Measurements from ENCODE around the gene ZNF91.
"Not testable (repeated sequence)": the region's sequence is repeated elsewhere in the genome, so short reads cannot be mapped to it uniquely, and the experiment has no call there.

ZNF91 gene

DNA sequence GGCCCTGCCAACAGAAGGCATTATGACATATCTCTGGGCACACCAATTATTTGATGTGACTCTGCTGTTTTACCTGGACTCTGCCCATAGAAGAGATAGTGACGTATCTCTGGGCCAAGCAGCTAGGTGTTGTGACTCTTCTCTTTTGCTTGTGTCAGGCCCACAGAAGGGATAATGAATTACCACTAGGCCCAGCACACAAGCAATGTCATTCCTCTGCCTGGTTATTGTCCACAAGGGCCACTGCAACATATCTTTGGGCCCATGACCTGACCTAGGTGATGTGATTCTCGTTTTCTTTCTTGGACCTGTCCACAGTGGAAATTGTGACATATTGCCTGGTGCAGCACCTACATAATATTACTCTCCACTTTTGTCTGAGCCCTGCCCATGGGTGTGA lies 80.0 kb downstream of the ZNF91 start:
- DNase-seq = no peak

- no peak for DNase-seq
Observed at GRCh38 chr19:23314505-23315251, 80.6 kb downstream of the ZNF91 start.

- DNase-seq = no peak
Observed at GRCh38 chr19:23313196-23313595, 82.1 kb downstream of the ZNF91 start.

DNA sequence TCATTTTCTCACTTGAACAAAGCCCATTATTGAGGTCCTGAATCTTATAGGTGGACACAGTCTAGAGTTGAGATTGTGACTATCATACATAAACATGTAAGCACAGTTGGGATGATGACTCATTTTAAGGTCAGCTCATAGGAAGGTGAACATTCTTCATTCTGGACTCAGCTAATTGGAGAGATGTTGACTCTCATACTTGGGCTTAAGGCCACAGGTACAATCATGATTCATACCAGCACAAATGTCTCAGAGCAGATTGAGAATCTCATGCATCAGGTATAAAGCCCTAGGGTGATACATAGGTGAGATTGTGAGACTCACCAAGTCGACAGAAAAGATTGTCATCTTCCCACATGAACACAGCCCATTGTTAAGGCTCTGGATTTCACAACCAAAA lies 82.8 kb downstream of the ZNF91 start:
- no peak for DNase-seq

DNA sequence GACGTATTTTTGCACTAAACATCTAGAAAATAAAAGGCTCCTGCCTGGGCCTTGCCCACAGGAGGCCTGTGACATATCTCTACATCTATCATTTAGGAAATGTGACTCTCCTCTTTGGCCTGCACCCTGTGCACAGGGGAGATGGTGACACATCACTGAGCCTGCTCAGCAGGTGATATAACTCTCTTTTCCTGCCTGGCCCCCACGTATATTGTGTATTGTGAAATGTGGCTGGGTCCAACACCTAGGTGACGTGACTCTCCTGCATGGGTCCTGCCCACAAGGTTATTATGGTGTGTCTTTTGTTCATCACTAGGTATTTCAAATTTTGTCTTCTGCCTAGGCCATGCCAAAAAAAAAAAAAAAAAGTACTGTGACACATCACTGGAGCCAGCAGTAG lies 83.7 kb downstream of the ZNF91 start:
- DNase-seq = no peak

DNA sequence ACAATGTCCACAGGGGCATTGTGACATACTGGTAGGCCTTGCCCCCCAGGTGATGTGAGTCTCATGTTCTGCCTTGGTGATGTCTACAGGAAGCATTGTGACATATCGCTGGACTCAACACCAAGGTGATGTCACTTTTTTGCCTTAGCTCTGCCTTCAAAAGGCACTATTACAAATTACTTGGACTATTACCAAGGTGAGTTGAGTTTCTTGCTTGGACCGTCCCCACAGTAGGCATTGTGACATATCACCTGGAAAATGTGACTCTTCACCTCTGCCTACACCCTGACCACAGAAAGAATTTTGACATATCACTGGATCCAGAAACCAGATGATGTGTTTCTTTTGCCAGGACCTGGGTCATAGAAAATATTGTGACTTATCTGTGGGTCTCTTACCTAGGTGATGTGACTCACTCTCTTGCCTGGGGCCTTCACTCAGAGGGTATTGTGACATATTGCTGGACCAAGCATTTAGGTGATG lies 84.5 kb downstream of the ZNF91 start:
- no peak for DNase-seq

DNA sequence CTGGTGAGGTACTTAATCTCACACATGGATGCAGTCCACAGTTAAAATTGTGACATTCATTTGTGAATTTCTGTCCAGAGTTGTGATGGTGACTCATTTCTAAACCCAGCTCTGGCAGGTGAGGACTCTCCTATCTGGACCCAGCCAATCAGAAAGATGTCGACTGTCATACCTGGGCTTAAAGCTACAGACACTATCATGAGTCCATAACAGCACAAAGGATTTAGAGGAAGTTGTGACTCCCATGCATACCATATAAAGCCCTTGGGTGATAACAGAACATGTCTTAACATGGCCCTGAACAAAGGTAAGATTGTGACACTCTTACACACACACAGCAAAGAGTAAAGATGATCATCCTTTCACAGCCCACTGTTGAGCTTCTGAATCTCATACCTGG lies 85.3 kb downstream of the ZNF91 start:
- DNase-seq = no peak

GRCh38 chr19:23305555-23305954 lies 89.7 kb downstream of the ZNF91 start:
- DNase-seq = no peak

- no peak for DNase-seq
Observed at GRCh38 chr19:23304238-23304637, 91.0 kb downstream of the ZNF91 start.

DNA sequence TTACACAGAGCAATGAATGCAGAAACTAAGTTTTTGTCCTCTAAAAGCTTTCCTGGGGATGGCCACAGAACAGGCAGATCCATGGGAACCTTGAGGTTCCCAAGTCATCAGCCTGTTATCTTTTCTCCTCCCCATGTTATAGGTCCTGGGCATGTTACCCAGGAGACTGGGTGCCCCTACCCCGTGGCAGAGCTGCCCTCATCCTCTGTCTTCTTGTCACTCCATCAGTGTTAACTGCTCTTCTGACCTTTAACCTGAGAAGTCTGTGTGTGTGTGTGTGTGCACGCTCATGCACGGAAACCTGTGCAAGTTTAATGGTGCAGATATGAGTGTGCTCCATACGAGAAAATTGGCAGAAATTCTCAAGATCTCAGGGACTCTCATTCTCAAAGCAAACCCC lies 101.1 kb downstream of the ZNF91 start:
- DNase-seq = no peak

GRCh38 chr19:23289966-23290365 lies 105.3 kb downstream of the ZNF91 start:
- DNase-seq = not testable (repeated sequence)
